ENCODE results near the gene MYO9B.

The MYO9B gene

DNA sequence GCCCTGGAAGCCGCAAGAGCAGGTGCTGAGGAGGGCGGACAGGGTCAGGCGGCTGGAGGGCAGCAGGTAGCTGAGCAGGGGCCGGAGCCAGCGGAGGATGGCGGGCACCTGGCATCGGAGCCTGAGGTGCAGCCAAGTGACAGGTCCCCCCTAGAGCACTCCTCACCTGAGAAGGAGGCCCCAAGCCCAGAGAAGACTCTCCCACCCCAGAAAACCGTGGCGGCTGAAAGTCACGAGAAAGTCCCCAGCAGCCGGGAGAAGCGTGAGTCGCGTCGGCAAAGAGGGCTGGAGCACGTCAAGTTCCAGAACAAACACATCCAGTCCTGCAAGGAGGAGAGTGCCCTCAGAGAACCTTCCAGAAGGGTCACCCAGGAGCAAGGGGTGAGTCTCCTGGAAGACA is 119.0 kb downstream of the MYO9B start:
- DNase-seq = no peak

DNA sequence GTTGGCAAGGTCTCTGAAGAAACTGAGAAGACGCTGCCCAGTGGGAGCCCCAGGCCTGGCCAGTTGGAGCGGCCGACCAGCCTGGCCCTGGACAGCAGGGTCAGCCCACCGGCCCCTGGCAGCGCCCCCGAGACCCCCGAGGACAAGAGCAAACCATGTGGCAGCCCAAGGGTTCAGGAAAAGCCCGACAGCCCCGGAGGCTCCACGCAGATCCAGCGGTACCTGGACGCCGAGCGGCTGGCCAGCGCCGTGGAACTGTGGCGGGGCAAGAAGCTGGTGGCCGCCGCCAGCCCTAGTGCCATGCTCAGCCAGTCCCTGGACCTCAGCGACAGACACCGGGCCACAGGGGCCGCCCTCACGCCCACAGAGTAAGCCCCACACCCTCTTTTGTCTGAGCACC is 119.5 kb downstream of the MYO9B start:
- no peak for DNase-seq

DNA sequence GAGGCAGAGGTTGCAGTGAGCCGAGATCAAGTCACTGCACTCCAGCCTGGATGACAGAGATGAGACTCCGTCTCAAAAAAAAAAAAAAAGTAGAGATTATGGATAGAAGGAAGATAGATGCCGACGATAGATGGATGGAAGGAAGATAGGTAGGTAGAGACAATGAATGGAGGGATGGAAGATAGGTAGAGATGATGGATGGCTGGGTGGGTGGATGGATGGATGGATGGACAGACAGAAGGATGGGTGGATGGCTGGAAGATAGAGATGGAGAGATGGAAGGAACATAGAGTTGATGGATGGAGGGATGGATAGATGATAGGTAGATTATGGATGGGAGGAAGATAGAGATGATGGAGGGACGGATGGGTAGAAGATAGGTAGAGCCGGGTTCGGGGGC is 121.0 kb downstream of the MYO9B start:
- DNase-seq = no peak

DNA sequence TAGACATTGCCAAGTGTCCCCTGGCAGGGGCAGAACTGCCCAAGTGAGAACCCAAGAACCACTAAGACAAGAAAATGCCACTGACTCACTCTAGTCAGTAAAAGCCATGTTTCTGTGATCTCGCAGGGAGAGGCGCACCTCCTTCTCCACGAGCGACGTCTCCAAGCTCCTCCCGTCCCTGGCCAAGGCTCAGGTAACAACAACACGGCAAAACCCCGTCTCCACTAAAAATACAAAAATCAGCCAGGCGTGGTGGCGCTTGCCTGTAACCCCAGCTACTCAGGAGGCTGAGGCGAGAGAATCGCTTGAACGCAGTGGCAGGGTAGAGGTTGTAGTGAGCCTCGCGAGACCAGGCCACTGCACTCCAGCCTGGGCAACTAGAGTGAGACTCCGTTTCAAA is 122.1 kb downstream of the MYO9B start:
- no peak for DNase-seq

DNA sequence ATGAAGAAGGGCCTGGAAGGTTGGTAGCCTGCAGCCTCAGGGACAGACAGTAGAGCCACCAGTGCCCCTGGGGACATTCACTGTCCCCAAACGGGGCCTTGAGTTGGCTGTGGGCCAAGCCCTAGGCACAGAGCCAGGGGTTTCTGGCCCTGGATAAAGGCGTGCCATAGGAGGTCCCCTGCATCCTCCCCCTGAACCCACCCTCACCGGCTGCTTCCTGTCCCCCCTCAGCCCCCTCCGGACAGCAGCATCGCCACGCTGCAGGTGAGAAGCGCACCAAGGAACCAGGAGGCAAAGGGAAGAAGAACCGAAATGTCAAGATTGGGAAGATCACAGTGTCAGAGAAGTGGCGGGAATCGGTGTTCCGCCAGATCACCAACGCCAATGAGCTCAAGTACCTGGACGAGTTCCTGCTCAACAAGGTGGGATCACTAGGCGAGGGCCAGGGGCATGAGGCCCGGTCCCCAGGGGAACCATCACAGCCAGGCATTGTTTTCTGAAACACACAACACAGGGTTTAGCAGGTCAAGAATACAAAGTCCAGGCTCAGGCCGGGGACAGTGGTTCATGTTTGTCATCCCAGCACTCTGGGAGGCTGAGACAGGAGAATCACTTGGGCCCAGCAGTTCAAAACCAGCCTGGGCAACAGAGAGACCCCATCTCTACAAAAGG is 125.0 kb downstream of the MYO9B start:
- no peak for DNase-seq

DNA sequence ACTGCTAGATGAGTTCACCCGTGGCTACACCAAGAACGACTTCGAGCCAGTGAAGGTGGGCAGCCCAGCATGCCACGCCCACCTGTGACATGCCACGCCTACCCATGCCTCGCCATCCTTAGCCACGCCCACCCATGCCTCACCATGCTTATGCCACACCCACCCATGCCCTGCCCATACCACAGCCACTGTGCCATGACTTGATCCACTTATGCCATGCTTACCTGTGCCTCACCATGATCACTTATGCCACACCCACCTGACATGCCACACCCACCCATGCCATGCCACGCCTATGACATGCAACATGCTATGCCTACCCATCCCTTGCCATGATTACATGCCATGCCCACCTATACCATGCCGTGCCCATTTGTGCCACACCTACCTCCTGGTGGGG is 126.7 kb downstream of the MYO9B start:
- no peak for DNase-seq

DNA sequence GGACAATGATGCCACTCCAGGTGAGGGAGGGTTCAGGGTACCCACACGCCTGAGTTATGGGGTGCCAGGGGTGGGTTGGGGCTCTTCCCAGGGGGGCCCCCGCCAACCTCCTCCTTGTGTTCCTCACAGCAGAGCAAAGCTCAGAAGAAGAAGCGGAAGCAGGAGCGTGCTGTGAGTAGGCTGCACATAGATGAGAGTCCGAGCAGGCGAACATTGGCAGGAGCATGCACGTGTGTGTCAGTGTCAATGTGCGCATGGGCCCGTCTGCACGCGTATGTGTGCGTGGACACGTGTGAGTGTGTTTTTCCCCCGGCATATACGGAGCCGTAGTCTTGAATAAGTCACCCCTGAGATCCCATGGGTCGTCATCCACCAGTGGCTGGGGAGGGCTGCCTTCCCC is 127.1 kb downstream of the MYO9B start:
- DNase-seq = no peak

DNA sequence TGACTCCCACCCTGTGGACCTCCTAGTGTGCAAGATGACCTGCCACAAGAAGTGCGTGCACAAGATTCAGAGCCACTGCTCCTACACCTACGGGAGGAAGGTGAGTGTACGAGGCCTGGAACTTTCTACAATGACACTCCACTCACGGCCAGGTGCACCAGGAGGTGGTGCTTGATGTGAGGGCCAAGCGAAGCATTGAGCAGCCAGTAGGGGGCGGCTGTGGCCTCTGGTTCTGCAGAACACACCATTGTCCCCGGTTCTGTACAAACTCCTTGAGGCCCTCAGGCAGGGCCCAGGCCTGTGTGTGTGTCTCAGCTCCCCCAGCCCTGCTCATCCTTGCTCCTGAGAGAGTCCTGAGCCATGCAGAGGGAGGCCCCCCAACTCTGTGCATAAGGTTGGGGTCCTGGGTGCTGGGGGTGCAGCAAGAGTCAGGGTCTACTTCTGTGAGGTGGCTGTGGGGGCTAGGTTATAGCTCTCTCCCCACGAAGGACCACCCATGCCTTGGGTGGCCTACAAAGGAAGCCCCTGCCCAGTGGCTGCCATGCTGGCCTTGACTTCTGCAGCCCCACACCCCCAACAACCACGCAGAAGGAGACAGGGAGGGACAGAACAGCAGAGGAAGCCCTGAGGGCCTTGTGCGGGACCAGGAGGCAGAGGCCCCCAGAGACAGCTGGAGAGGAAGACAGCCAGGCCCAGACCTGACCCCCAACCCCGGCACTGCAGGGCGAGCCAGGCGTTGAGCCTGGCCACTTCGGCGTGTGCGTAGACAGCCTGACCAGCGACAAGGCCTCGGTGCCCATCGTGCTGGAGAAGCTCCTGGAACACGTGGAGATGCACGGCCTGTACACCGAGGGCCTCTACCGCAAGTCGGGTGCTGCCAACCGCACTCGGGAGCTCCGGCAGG is 129.9 kb downstream of the MYO9B start:
- DNase-seq = peak; percentile 36

DNA sequence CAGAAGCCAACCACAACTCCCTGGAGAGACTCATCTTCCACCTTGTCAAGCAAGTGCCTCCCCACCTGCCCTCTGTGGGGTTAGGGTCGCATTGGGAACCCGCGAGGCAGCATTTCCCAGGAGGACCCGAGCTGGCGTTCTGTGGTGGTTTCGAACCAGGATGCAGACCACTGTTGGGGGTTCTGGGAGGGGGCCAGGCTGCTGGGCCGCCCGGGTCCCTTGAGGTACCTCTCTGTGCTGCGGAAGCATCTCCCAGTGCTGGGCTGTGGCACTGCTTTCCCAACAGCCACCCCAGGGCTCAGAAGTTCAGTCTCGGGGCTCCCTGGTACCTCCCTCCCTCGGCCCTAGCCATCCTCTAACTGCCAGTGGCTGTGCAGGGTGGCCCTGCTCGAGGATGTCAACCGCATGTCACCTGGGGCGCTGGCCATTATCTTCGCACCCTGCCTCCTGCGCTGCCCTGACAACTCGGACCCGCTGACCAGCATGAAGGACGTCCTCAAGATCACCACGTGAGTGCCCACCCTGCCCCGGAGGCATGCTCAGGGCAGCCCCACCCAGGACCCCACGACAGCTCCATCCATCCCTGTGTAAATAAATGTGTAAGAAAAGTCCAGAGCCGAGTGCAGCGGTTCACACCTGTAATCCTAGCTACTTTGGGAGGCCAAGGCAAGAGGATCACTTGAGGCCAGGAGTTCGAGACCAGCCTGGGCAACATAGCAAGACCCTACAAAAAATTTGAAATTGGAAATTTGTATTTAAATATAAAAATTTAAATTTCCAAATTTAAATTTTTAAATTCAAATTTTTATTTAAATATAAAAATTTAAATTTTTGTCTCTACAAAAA is 131.4 kb downstream of the MYO9B start:
- no peak for DNase-seq

DNA sequence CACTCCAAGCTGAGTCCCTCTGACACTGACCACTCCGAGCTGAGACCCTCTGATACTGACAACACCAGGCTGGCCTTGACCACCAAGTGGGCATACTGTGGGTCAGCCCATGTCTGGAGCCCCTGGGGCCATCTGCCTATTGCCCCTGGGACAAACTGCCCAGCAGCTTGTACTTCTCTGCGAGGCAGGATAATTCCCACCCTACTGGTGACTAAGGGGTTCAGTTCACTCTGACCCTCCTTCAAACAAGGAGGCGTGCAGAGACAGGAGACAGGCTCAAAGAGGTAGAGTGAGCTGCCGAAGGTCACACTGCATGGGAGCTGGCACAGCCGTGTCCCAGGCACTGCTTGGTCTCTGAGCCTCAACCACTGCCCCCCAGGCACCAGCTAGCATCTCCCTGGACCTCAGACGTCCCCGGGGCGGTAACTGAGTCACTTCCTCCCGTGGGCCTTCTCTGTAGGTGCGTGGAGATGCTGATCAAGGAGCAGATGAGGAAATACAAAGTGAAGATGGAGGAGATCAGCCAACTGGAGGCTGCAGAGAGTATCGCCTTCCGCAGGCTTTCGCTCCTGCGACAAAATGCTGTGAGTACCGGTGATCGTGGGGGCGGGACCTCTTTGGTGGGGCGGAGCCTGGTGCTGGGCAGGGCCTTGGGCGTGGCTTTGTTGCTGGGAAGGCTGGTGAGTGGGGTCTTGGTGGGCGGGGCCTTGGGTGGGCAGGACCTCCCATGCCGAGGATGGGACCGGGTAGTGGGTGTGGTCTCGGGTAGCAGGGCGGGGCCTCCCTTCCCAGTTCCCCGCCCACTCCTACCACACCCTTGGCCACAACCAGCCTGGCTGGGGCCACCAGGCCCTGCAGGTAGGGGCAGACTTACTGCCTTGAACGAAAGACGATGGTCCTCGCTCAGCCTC is 133.8 kb downstream of the MYO9B start:
- no peak for DNase-seq

DNA sequence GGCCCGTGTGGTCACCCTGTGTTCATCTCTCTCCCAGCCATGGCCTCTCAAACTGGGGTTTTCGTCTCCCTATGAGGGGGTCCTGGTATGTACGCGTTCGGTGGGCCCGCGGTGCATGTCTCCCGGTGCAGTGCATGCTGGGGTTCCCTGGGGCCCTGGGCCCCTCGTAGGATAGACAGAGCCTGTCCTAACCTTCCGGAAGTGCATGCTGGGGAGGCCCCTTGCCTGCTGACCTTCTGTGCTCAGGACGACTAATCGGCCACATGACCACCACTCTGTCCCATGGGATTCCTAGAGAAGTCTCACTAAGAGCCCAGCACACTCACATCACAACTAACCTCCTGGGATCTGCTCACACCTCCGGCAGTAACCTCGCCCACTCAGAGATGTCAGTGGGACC is 134.7 kb downstream of the MYO9B start:
- DNase-seq = no peak

DNA sequence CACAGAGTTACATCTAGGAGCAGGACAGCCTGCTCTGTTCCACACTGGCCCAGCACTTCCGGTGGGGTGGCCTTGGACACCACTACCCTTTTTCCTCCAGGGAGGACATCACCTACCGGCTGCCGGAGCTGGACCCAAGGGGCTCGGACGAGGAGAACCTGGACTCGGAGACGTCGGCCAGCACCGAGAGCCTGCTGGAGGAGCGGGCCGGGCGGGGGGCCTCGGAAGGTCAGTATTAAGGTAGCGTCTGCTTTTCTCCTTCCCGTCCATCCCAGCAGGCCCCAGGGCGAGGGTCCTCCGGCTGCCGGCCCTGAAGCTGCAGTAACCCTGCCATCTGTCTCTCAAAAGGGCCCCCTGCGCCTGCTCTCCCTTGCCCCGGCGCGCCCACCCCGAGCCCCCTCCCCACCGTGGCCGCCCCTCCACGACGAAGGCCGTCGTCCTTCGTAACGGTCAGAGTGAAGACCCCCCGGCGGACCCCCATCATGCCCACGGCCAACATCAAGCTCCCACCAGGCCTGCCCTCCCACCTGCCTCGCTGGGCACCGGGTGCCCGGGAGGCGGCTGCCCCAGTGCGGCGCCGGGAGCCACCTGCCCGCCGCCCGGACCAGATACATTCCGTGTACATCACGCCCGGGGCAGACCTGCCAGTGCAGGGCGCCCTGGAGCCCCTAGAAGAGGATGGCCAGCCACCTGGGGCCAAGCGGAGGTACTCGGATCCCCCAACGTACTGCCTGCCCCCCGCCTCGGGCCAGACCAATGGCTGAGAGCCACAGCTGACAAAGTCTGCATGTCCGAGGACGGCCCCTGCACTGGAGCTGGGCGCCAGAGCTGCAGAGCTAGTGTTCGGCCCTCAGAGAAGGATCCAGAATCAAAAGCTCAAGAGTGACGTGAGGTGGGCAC is 136.2 kb downstream of the MYO9B start:
- no peak for DNase-seq

DNA sequence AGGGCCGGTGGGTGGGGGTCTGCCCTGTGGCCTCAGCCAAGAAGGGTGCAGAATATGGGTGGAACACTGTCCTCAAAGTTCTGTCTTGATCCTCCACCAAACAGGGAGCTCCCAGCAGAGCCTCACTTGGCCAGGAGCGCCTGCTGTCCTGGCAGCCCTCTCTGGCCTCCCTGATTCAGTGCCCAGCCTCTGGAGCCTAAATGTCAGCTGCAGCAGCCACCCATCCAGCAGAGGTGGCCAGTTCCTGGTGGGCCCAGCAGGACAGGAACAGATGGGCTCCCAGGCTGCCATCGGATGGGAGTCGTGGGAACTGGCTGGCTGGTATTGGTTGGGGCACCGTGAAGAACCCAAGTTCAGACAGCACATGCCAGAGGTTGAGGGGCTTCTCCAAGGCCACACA is 137.8 kb downstream of the MYO9B start:
- DNase-seq = no peak

DNA sequence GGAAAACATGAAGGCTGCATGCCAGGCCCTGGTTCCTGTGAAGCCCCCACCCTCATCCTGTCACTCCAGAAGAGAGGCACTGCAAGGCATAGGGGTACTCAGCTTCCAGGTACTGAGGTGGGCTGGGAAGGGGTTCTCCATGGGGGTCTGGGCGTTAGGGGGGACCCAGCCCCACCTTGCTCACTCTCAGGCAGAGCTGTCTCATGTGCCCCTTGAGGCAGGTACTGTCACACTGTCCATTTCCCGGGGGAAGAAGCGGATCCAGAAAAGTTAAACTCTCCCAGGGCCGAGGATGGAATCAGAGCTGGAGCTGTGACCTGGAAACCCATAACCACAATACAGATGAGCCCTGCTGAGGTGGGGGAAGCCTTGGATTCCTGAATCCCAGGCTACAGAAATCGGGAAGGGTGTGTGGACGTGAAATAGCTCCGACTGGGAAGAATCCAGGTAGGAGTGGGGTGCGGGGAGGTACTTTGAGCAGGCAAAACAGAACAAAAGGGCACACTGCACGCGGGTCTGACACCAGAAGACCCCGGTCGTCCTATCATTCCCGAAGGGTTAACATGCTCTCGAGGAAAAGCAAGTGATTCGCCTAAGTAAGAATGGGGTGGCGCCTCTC is 139.0 kb downstream of the MYO9B start:
- DNase-seq = no peak

DNA sequence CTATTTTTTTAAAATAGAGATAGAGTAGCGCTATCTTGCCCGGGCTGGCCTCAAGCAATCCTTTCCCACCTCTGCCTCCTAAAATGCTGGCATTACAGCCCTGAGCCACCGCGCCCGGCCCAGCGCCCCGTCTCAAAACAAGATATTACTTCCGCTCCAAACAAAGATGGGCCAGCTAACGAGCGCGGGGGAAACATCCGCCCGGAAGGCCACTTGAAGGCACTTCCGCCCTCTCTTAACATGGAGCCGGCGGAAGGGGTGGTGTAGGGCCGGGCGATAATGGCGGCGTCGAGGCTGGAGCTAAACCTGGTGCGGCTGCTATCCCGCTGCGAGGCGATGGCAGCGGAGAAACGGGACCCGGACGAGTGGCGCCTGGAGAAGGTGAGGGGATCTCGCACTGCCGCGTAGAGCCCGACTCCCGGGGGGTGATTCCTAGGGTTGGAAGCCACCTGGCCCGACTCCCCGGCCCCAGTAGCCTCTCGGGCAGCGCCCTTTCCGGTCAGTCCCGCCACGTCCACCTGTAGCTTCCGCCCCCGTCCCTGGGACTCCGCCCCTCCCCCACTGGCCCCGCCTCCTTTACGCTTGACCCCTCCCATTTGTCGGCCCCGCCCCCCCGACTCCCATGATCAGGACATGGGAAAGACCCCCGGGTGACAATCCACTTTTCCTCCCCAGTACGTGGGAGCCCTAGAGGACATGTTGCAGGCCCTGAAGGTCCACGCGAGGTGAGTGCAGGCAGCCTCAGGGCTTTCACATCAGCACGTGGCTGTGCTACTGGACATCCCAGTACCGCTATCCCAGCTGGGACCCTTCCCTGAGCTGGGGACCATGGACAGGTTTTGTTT is 139.8 kb downstream of the MYO9B start, which contains the start of gene USE1:
TSS of gene USE1 (plus strand) at position 231 of the 845 bp plus-strand sequence. CDS start at position 280, 49 bp downstream.
- peak; percentile 93 for DNase-seq

DNA sequence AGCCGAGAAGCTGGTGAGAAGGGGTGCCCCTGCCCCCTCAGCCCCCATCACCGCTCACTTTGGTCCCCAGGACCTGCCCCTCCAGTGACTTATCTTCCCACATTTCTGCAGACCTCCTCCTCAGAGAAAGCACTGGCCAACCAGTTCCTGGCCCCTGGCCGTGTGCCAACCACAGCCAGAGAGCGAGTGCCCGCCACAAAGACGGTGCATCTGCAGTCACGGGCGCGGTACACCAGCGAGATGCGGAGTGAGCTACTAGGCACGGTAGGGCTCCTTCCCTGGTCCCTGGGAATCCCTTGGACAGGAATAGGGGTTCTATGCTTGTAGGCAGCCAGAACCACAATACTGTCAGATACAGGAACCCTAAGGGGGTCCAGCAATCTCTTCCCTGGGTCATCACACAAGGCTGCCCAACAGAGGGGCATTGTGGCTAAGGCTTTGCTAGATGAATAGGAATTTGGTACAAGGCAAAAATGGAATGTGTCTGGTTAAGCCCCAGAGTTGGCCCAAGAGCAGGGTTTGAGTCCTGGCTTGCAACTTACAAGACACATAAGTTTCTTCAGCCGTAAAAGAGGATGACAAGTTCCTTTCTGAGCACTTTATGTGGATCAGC is 140.6 kb downstream of the MYO9B start:
- no peak for DNase-seq

DNA sequence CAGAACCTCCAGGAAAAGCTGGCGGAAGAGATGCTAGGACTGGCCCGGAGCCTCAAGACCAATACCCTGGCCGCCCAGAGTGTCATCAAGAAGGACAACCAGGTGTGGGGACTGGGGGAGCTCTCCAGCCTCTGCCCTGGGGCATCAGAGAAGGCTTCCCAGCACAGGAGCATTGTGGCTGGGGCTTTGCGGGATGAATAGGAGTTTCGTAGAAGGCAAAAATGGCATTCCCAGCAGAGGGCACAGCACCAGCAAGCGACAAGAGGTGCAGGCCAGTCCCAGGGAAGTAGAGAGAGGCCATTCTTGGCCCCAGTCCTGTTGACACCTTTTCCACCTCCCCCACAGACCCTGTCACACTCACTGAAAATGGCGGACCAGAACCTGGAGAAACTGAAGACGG is 143.7 kb downstream of the MYO9B start:
- DNase-seq = no peak

DNA sequence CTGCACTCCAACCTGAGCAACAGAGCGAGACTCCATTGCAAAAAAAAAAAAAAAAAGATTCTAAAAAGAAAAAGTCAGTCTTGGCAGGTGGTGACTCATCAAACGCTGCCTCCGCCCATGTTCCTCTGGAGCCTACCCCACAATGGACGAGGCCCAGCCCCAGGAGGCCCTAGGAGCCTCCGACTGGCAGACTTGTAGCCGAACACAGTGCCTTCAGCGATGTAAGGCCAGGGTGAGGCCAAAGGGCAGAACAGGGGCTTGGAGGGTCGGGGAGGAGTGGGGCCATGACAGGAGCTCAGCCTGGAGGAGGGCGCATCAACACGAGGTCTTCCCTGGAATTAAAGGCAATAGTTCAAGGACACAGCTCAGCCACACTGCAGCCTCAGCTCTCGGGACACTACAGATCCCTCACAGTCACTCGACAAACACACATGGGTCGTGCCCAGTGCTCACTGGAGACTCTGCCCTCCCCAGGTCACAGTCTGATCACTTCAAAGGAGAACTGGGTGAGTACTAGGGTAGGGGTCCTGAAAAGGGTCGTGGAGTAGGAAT is 144.7 kb downstream of the MYO9B start:
- DNase-seq = no peak

DNA sequence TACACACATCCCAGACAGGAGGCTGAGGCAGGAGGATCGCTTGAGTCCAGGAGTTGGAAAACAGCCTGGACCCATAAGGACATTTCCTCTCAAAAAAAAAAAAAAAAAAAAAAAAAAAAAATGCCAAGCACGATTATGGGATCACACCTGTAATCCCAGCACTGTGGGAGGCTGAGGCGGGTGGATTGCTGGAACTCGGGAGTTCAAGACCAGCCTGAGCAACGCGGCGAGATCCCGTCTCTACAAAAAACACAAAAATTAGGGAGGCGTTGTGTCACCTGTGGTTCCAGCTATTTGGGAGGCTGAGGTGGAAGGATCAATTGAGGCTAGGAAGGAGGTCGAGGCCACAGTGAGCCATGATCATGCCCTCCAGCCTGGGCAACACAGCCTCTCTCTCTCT is 149.5 kb downstream of the MYO9B start:
- no peak for DNase-seq

Measured in NCI-H1092 treated with DMSO at 0.1 percent for 48 hours (cell line).